ENCODE results near the gene NKX6-2.

GRCh38 chr10:132790470-132790869 lies 4.5 kb upstream of the NKX6-2 start:
- no peak for TF ChIP-seq CTCF (IDR thresholded peaks at IDR 0.05)
- no peak for TF ChIP-seq POLR2A (IDR thresholded peaks at IDR 0.05)

Measured in thyroid gland (tissue), 4 donors.